Measurements from ENCODE around the gene PPP1R15A. TPM values are rescaled to one million over a fixed set of nuclear protein-coding genes. Genes with fewer than 3 reads are reported as not detected.

The PPP1R15A gene
- total and polyA plus RNA-seq, 9 donors = 22.8 to 156 (median 54.8) TPM

DNA sequence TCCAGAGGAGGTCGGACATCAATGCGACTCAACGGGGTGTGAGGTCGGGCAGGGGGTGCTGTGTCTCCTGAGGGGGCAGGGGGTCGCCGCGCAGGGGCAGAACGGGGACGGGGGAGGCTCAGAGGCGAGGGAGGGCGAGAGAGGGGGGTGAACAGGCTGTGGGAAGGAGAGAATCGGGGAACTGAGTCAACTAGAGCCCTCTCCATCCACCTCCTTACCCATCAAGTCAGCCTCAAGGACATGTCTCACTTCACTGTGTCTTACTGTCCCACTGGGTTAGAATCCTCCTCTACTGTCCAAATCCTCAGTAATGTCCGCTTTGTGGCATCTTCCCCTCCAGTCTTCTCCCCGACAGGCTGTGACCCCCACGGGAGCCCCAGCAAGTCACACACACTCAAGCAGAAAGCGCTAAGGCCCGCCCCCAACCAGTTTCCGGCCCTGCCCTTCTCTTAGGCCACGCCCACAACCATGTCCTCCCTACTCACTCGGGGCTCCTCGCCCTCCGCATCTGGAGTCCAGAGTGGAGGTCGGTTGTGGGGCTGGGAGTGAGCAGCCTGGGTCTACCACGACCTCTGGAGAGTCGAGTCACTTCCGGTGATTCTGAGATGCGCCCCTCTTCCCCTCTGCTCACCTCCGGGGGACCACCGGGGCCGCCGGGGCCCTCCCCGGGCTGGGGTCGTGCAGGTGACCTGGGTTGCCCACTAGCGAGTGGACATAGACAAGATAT lies 13.1 kb upstream of the PPP1R15A start:
- intact Hi-C loops (cut with DNase I) = no loop called here
- no peak overlapping the region for H3K4me3 ChIP-seq
- 73 to 82% (median 75%) methylated on average over 34 of the region's 34 CpGs for WGBS, 3 donors
- DNase-seq = peak in 1 of 5 donors; percentile 41
- H3K4me1 ChIP-seq (ENCODE audit: insufficient read depth) = no peaks in the 10 kb centered on the region
- no peak overlapping the region for H3K27ac ChIP-seq
- H3K27me3 ChIP-seq = no peaks in the 10 kb centered on the region
- H3K36me3 ChIP-seq = no peaks in the 10 kb centered on the region
- TF ChIP-seq POLR2A (IDR thresholded peaks at IDR 0.05) = no peak
- TF ChIP-seq, protein P1, sequence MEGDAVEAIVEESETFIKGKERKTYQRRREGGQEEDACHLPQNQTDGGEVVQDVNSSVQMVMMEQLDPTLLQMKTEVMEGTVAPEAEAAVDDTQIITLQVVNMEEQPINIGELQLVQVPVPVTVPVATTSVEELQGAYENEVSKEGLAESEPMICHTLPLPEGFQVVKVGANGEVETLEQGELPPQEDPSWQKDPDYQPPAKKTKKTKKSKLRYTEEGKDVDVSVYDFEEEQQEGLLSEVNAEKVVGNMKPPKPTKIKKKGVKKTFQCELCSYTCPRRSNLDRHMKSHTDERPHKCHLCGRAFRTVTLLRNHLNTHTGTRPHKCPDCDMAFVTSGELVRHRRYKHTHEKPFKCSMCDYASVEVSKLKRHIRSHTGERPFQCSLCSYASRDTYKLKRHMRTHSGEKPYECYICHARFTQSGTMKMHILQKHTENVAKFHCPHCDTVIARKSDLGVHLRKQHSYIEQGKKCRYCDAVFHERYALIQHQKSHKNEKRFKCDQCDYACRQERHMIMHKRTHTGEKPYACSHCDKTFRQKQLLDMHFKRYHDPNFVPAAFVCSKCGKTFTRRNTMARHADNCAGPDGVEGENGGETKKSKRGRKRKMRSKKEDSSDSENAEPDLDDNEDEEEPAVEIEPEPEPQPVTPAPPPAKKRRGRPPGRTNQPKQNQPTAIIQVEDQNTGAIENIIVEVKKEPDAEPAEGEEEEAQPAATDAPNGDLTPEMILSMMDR (IDR thresholded peaks at IDR 0.05) = no peak
- no peak for TF ChIP-seq EP300 (IDR thresholded peaks at IDR 0.05)
- H3K9me3 ChIP-seq = no peaks in the 10 kb centered on the region

DNA sequence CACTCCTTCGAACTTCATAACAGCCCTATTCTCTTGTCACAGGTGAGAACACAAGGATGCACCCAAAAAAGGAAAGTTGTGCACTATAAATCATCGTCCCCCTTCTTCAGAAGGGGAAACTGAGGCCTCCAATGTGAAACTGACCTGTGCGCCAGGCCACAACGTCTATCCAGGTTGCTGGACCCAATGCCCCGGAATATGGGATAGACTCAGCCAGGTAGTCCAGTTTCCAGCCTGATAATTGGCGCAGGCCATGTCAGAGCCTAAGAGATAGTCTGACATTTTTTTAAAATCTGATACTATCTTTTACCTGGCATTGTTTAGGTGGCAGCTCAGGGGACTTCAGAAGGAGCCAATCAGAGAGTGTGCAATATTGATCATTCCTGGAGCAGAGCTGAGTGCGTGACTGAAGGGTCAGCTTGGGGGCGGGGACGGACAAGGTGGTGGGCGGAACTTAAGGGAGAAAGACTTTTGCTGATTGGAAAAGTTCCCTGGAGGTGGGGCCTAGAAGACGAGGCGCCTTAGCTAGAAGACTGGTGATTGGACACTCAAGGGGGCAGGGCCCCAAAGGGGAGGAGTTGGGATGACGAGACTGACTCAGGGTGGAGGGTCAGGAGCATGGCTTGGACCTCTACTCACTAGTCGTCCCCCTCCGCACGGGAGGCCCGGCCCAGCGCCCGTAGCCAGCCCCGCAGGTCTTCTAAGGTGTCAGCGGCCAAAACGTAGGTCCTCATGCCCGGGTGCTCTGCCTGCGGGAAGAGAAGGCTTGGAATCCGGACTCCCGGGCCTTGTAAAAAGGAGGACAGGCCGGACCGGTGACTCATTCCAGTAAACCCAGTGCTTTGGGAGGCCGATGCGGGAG lies 12.3 kb upstream of the PPP1R15A start:
- TF ChIP-seq POLR2A (IDR thresholded peaks at IDR 0.05) (no peak), EP300 (IDR thresholded peaks at IDR 0.05) (no peak)
- TF ChIP-seq, protein P1 (IDR thresholded peaks at IDR 0.05) = no peak
- H3K4me3 ChIP-seq = no peak overlapping the region
- no peaks in the 10 kb centered on the region for H3K9me3 ChIP-seq
- H3K36me3 ChIP-seq = no peaks in the 10 kb centered on the region
- H3K27me3 ChIP-seq = no peaks in the 10 kb centered on the region
- intact Hi-C loops (cut with DNase I) = no loop called here
- no peak overlapping the region for H3K27ac ChIP-seq
- DNase-seq = no peak
- 84 to 86% (median 86%) methylated on average over 30 of the region's 30 CpGs for WGBS, 3 donors
- H3K4me1 ChIP-seq (ENCODE audit: insufficient read depth) = no peaks in the 10 kb centered on the region

DNA sequence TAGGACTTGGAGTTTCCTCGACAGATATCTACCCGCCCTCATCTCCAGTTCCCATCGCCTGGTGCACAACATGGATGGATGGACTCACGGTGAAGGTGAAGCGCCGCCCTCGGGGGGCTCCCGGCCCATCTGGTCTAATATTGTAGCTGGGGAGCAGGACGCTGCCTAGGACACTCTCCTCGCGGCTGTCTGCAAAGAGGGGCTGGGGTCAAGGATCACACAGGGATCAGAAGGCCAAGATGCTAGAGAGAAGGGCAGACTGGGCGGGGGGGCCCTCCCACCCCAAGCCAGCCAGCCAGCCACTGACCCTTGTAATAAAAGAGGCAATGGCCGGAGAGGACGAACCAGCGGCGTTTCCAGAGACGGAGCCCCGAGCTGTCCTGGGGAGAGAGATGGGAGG lies 10.9 kb upstream of the PPP1R15A start:
- no peaks in the 10 kb centered on the region for H3K4me1 ChIP-seq (ENCODE audit: insufficient read depth)
- no peak for DNase-seq
- H3K27ac ChIP-seq = no peak overlapping the region
- no peaks in the 10 kb centered on the region for H3K27me3 ChIP-seq
- no peaks in the 10 kb centered on the region for H3K36me3 ChIP-seq
- 80 to 88% (median 83%) methylated on average over 18 of the region's 18 CpGs for WGBS, 3 donors
- TF ChIP-seq, protein P1 (IDR thresholded peaks at IDR 0.05) = no peak
- TF ChIP-seq EP300 (IDR thresholded peaks at IDR 0.05) = no peak
- no peak for TF ChIP-seq POLR2A (IDR thresholded peaks at IDR 0.05)
- no peak overlapping the region for H3K4me3 ChIP-seq
- intact Hi-C loops (cut with DNase I) = no loop called here
- no peaks in the 10 kb centered on the region for H3K9me3 ChIP-seq

DNA sequence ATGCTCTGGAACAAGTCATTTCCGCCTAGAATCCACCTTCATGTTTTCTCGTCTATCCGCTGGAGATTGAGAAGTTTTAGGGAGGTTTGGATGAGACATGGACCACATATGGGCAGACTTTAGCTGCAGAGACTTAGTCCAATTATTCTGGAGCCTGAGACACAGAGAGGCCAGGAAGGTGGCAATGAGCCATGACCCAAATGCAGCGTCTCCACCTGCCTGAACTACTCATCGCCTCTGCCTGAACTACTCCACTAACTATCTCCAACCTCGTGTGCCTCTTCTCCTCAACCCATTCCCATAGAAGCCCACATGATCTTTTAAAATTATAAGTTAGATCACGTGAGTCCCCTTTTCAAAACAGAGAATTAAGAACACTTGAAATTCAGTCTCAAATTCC lies 9.4 kb upstream of the PPP1R15A start:
- H3K36me3 ChIP-seq = no peaks in the 10 kb centered on the region
- DNase-seq = no peak
- TF ChIP-seq, protein P1 (IDR thresholded peaks at IDR 0.05) = no peak
- TF ChIP-seq EP300 (IDR thresholded peaks at IDR 0.05) = no peak
- TF ChIP-seq POLR2A (IDR thresholded peaks at IDR 0.05) = no peak
- no peaks in the 10 kb centered on the region for H3K27me3 ChIP-seq
- H3K4me1 ChIP-seq (ENCODE audit: insufficient read depth) = peaks cover 7% of the 10 kb centered on the region
- H3K27ac ChIP-seq = no peak overlapping the region
- no peaks in the 10 kb centered on the region for H3K9me3 ChIP-seq
- H3K4me3 ChIP-seq = no peak overlapping the region
- intact Hi-C loops (cut with DNase I) = no loop called here
- 76 to 81% (median 81%) methylated on average over 7 of the region's 7 CpGs for WGBS, 3 donors
